HEK293T (cell line): Measurements from ENCODE around the gene RNF14.

Experiments used
- CTCF ChIA-PET: fragments of 350-600 bp; formaldehyde crosslinking; extraction: SDS; loops from one replicate; lab custom pipeline; 2021; ENCODE audit warnings: antibody characterized with exemption, inconsistent platforms; lab: Yijun Ruan, JAX
- POLR2A ChIA-PET: fragments of 350-600 bp; formaldehyde crosslinking; extraction: SDS; loops from one replicate; lab custom pipeline; 2020; ENCODE audit warnings: antibody characterized with exemption, inconsistent platforms; lab: Yijun Ruan, JAX
- DNase-seq: peaks from one replicate; pipeline ENCODE4 v3.0.0; 2012; ENCODE audit warnings: mixed read lengths; ENCODE audit errors: extremely low spot score
- ARNT ChIP-seq: fragments of 450-650 bp; IDR thresholded peaks from 2 replicates; pipeline ENCODE4 v1.6.1; 2017; ENCODE audit warnings: mild to moderate bottlenecking
- BHLHE40 ChIP-seq: fragments of 450-650 bp; IDR thresholded peaks from 2 replicates; pipeline ENCODE4 v1.6.1; 2016; ENCODE audit warnings: mild to moderate bottlenecking, moderate library complexity, borderline replicate concordance
- CTBP1 ChIP-seq: fragments of 450-650 bp; IDR thresholded peaks from 2 replicates; pipeline ENCODE4 v1.6.1; 2016; ENCODE audit warnings: borderline replicate concordance
- ELF4 ChIP-seq: fragments of 450-650 bp; IDR thresholded peaks from 2 replicates; pipeline ENCODE4 v1.6.1; 2017; ENCODE audit warnings: antibody characterized with exemption
- FOXA1 ChIP-seq: fragments of 450-650 bp; IDR thresholded peaks from 2 replicates; pipeline ENCODE4 v1.6.1; 2016; ENCODE audit warnings: mild to moderate bottlenecking
- FOXK2 ChIP-seq: fragments of 450-650 bp; IDR thresholded peaks from 2 replicates; pipeline ENCODE4 v1.6.1; 2016; ENCODE audit warnings: mild to moderate bottlenecking
- FOXM1 ChIP-seq: fragments of 450-650 bp; IDR thresholded peaks from 2 replicates; pipeline ENCODE4 v1.6.1; 2017; ENCODE audit warnings: mild to moderate bottlenecking, borderline replicate concordance
- HDGF ChIP-seq: fragments of 450-650 bp; IDR thresholded peaks from 2 replicates; pipeline ENCODE4 v1.6.1; 2017; ENCODE audit warnings: antibody characterized with exemption, borderline replicate concordance
- L3MBTL2 ChIP-seq: fragments of 450-650 bp; conservative IDR thresholded peaks from 2 replicates; pipeline ENCODE4 v1.6.1; 2016; ENCODE audit warnings: mild to moderate bottlenecking
- LEF1 ChIP-seq: fragments of 450-650 bp; IDR thresholded peaks from 2 replicates; pipeline ENCODE4 v1.6.1; 2017; ENCODE audit warnings: mild to moderate bottlenecking, borderline replicate concordance
- NFRKB ChIP-seq: fragments of 450-650 bp; IDR thresholded peaks from 2 replicates; pipeline ENCODE4 v1.6.1; 2016; ENCODE audit warnings: mild to moderate bottlenecking, moderate library complexity
- SP1 ChIP-seq: fragments of 450-650 bp; IDR thresholded peaks from 2 replicates; pipeline ENCODE4 v1.6.1; 2017
- SUZ12 ChIP-seq: fragments of 450-650 bp; IDR thresholded peaks from 2 replicates; pipeline ENCODE4 v1.6.1; 2016; ENCODE audit warnings: mild to moderate bottlenecking
- TARDBP ChIP-seq: fragments of 450-650 bp; IDR thresholded peaks from 2 replicates; pipeline ENCODE4 v1.6.1; 2016
- ZNF384 ChIP-seq: fragments of 450-650 bp; IDR thresholded peaks from 2 replicates; pipeline ENCODE4 v1.6.1; 2016
- TF ChIP-seq, protein P1 (sequence below): fragments of 450-650 bp; IDR thresholded peaks from 2 replicates; pipeline ENCODE4 v1.6.1; 2016

Gene RNF14

DNA sequence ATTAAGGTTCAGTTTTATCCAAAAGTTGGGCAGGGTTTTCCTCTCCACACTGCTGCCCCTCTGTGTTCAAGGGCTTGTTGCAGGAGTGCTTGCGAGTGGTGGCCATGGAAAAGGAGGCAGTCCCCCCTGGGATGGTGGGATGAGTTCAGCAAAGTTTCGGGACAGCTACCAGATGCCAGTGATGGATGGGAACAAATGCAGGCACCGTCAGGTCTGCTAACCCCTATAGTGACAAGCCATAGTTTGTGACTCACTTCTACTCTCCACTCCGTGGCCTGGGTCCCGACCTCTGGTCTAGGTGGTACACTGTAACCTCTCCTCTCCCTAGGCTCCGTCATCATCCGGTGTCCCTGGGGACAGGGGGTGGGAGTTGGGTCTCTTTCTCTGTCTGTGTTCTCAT lies 3.8 kb upstream of the RNF14 start:
- TF ChIP-seq FOXM1 (no peak), ARNT (no peak), L3MBTL2 (no peak), BHLHE40 (no peak), HDGF (no peak), SUZ12 (no peak), FOXK2 (no peak), NFRKB (no peak), ZNF384 (no peak), LEF1 (no peak), TARDBP (no peak), CTBP1 (no peak)
- TF ChIP-seq, protein P1, sequence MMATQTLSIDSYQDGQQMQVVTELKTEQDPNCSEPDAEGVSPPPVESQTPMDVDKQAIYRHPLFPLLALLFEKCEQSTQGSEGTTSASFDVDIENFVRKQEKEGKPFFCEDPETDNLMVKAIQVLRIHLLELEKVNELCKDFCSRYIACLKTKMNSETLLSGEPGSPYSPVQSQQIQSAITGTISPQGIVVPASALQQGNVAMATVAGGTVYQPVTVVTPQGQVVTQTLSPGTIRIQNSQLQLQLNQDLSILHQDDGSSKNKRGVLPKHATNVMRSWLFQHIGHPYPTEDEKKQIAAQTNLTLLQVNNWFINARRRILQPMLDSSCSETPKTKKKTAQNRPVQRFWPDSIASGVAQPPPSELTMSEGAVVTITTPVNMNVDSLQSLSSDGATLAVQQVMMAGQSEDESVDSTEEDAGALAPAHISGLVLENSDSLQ: no peak
- no peak for DNase-seq
- POLR2A ChIA-PET: no interaction called here
- CTCF ChIA-PET: no interaction called here

DNA sequence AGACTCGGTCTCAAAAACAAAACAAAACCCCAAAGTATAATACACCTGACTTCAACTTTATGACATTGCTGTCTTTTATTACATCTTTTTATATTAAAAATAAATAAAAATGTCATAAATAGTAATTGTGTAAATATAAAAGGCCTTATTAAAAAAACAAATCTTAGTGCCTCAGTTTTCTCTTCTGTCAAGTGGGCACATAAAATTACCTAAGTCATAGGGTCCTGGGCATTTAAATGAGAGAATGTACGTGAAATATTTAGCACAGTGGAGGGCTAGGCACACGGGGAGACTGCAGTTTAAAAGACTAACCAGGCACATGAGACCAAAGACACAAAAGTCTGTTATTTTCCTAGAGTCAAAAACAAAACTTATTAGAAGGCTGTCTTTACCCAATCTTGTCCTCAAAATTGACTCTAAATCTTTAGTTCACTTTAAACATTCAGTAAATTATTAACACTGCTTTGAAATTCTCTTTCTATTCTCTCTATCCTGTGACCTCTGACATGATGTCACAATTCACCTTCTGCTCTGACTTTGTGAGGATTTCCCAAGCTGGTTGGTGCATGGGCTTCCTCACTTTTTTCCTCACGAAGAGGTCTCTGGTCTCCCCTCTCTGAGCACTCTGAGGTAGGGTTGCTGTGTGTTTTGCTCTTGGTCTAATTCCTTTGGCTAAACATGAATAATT lies 2.5 kb upstream of the RNF14 start:
- ChIA-PET CTCF (interaction anchor here (0.6 to 0.7 kb wide), 2 partner anchors 11 to 409 kb away, joined by 3 read pairs; no protein-coding TSS in a partner anchor), POLR2A (no interaction called here)
- no peak for DNase-seq
- TF ChIP-seq BHLHE40: no peak
- TF ChIP-seq CTBP1: no peak
- TF ChIP-seq FOXK2: no peak
- no peak for TF ChIP-seq SUZ12
- TF ChIP-seq HDGF: no peak
- TF ChIP-seq SP1: no peak
- no peak for TF ChIP-seq ZNF384
- TF ChIP-seq NFRKB: no peak
- TF ChIP-seq, protein P1: no peak
- no peak for TF ChIP-seq FOXA1
- TF ChIP-seq TARDBP: no peak
- no peak for TF ChIP-seq ARNT
- no peak for TF ChIP-seq ELF4
- TF ChIP-seq FOXM1: no peak
- TF ChIP-seq L3MBTL2: no peak
- no peak for TF ChIP-seq LEF1

DNA sequence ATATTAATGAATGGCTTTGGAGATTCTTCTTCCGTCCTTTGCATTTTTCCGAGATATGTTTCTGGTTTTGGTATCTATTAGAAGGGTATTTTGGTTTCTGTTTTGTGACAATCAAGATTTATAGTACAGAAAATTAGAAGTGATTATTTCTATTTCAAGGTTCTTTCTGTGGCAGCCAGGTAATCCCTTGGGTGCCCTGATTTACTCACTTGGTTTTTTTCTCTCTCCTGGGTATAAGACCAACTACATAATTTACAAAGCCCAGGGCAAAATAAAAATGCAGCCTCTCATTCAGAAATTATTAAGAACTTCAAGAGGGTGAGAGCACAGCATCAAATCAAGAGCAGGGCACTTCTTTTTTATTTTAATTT lies 2.0 kb upstream of the RNF14 start:
- CTCF ChIA-PET: interaction anchor here (0.7 kb wide), 1 partner anchor 12 kb away, joined by 3 read pairs; no protein-coding TSS in a partner anchor
- TF ChIP-seq FOXM1 (no peak), BHLHE40 (no peak), ARNT (no peak), HDGF (no peak), FOXA1 (no peak), SUZ12 (no peak), ELF4 (no peak), NFRKB (no peak), L3MBTL2 (no peak), TARDBP (no peak), FOXK2 (no peak), SP1 (no peak), ZNF384 (no peak)
- TF ChIP-seq, protein P1: no peak
- no peak for DNase-seq
- POLR2A ChIA-PET: interaction anchor here (0.8 kb wide), 1 partner anchor 22 kb away, joined by 3 read pairs; no protein-coding TSS in a partner anchor

DNA sequence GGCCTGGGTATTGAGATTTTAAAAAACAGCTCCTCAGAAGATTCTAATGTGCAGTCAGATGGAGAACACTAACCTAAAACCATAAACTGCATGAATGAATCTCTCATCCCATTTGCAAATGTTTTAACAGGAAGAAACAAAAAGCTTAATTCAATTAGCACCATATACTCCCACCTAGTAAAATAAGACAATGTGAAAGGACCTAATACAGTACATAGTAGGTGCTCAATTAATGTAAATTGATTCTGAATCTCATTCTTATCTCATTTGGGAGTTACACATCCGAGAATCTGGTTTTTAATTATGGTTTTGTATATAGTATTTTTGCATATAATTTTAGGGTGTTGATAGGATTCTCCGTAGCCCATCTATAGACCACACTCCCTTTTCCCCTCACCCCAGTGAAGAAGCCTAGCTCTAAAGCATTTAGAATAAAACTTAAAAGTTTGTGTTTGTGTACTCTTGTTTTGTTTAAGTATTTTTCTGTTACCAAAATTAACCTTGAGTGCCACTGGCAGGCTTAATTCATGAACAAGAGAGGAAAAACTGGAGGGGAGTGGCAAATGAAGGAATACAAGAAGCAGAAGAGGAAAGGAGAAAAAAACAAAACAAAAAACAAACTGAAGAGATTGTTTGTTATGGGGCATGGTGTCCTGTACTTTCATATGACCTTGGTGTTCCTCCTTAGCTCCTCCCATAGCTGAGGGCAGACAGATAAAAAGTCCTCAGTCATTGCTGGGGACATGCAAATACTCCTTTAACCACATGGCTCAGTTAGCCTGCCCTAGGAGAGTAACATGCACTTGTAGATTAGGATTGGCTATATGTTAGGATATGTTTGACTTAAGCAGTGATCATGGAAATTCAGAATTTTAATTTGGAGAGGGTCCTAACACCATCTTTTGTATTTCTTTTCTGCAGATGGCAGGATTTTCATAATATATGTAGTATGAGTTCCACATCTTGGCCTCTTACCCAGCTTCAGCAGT lies 1.2 kb downstream of the RNF14 start:
- POLR2A ChIA-PET: interaction anchor here (0.6 to 2.4 kb wide), 15 partner anchors 8 to 1296 kb away, joined by 3 to 19 read pairs (median 4); partner anchors contain the start of genes DELE1, GNPDA1, NDFIP1 and RELL2
- CTCF ChIA-PET: interaction anchor here (0.6 to 2.9 kb wide), 18 partner anchors 8 to 301 kb away, joined by 3 to 20 read pairs (median 5); partner anchors contain the start of genes DELE1 and PCDH1
- DNase-seq: peak; percentile 36
- TF ChIP-seq CTBP1 (no peak), BHLHE40 (no peak), FOXK2 (no peak), SP1 (no peak), ZNF384 (no peak), ARNT (no peak), LEF1 (no peak), TARDBP (no peak), FOXM1 (no peak), FOXA1 (no peak), SUZ12 (no peak), ELF4 (no peak), L3MBTL2 (no peak), HDGF (no peak)
- TF ChIP-seq, protein P1: no peak
